Kidney (tissue), 14 donors: ENCODE results near the gene HUS1B. TPM values are rescaled to one million over a fixed set of nuclear protein-coding genes. Genes with fewer than 3 reads are reported as not detected.

Source experiments
- DNase-seq, 5 donors: peaks; one replicate each; pipeline ENCODE4 v3.0.0-alpha.2; 2013 to 2020
- FAIRE-seq: peaks from 2 replicates; lab custom pipeline; 2012; peaks lifted over from hg19 to GRCh38; lab: Jason Lieb, UNC
- H3K27ac ChIP-seq, 2 donors: one replicate each; pipeline ENCODE4 v1.7.0; 2013; ENCODE audit warnings: low read depth in 2 of 2, low read length in 2 of 2, inconsistent platforms in 1 of 2
- H3K27me3 ChIP-seq: one replicate; pipeline ENCODE4 v1.7.1; 2013; ENCODE audit warnings: low read length, inconsistent platforms; ENCODE audit not compliant: control insufficient read depth, insufficient read depth
- H3K36me3 ChIP-seq, 3 donors: one replicate each; pipeline versions ENCODE4 v1.7.0 to v1.7.1; 2013; ENCODE audit warnings: low read length in 3 of 3, control low read depth in 1 of 3, inconsistent platforms in 1 of 3; ENCODE audit not compliant: insufficient read depth in 3 of 3, control insufficient read depth in 2 of 3
- H3K4me1 ChIP-seq, 3 donors: one replicate each; pipeline versions ENCODE4 v1.7.0 to v1.7.1; 2013; ENCODE audit warnings: low read length in 3 of 3, inconsistent platforms in 1 of 3, low read depth in 1 of 3; ENCODE audit not compliant: control insufficient read depth in 2 of 3, insufficient read depth in 2 of 3
- H3K4me3 ChIP-seq, 3 donors: one replicate each; pipeline versions ENCODE4 v1.7.0 to v1.8.1; 2013; ENCODE audit warnings: low read length in 3 of 3, control low read depth in 1 of 3, inconsistent platforms in 1 of 3
- H3K9ac ChIP-seq, 3 donors: one replicate each; pipeline versions ENCODE4 v1.7.0 to v1.7.1; 2013; ENCODE audit warnings: low read length in 3 of 3, control low read depth in 1 of 3, inconsistent platforms in 1 of 3
- H3K9me3 ChIP-seq, 3 donors: one replicate each; pipeline versions ENCODE4 v1.7.0 to v1.7.1; 2013; ENCODE audit warnings: low read length in 3 of 3, control low read depth in 1 of 3, inconsistent platforms in 1 of 3; ENCODE audit not compliant: control insufficient read depth in 2 of 3, insufficient read depth in 1 of 3
- CTCF ChIP-seq: IDR thresholded peaks from 3 replicates; pipeline ENCODE4 v1.5.1; 2012; ENCODE audit warnings: mild to moderate bottlenecking, moderate library complexity, borderline replicate concordance; ENCODE audit not compliant: insufficient read depth; ENCODE audit errors: extremely low read depth
- intact Hi-C: fragments of 100-400 bp; cut with DNase I; formaldehyde crosslinking; loops from one replicate; pipeline ENCODE4 v1.11.1; 2022
- polyA plus RNA-seq: library from polyadenylated mRNA; stranded (reverse); fragments of 350-450 nt; fragmentation: Illumina TruSeq; extraction: RNeasy Lipid Tissue Mini Kit (QIAGEN cat#74804); gene quantifications from one replicate; pipeline ENCODE4 v1.2.3, GENCODE V29; 2014; ENCODE audit warnings: low read depth, low replicate concordance; ENCODE audit not compliant: insufficient read depth
- total RNA-seq: library from RNA; stranded (reverse); fragmentation: NEBNext Ultra II Directional; extraction: Animal tissue kit (Norgen Biotek cat#: 25700); gene quantifications from one replicate; pipeline ENCODE4 v1.2.1, GENCODE V29; 2021
- donor health status: control.
- donor health status: control.
- donor health status: control.
- donor health status: control.
- donor health status: control.
- donor health status: DM: yes; HTN: yes; CAD: no.
- donor health status: Normal renal cell carcinoma (clear cell type).

Gene HUS1B
- total and polyA plus RNA-seq, 2 donors from 2014 or later = 1.2 TPM; not detected in 1

DNA sequence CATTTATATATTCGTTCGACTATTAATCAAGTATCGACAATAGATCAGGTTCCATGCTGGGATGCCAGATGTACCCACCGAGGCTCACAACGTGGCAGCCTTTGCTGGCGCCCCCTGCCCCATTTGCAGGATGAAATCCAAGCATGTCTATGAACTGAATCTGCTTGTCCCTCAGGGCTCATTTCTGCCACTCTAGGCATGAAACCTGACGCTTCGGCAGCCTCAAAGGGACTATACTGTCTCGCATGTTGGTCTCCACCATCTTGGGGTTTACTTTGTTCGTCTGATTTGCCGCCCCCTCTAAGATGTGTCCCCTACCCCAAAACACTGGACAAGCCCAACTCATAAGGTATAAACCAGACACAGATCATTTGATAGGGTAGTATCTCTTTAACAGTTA is 36.7 kb downstream of the HUS1B start:
- Histone ChIP-seq H3K4me1 (no peaks in the 10 kb centered on the region), H3K27ac (no peak overlapping the region), H3K27me3 (no peaks in the 10 kb centered on the region), H3K36me3 (peaks cover 0 to 4% (median 0%) of the 10 kb centered on the region in 3 donors), H3K4me3 (no peak overlapping the region), H3K9ac (no peak overlapping the region), H3K9me3 (no peaks in the 10 kb centered on the region)
- DNase-seq (no peak), FAIRE-seq (no peak)
- TF ChIP-seq CTCF = no peak
- intact Hi-C loops = no loop called here

DNA sequence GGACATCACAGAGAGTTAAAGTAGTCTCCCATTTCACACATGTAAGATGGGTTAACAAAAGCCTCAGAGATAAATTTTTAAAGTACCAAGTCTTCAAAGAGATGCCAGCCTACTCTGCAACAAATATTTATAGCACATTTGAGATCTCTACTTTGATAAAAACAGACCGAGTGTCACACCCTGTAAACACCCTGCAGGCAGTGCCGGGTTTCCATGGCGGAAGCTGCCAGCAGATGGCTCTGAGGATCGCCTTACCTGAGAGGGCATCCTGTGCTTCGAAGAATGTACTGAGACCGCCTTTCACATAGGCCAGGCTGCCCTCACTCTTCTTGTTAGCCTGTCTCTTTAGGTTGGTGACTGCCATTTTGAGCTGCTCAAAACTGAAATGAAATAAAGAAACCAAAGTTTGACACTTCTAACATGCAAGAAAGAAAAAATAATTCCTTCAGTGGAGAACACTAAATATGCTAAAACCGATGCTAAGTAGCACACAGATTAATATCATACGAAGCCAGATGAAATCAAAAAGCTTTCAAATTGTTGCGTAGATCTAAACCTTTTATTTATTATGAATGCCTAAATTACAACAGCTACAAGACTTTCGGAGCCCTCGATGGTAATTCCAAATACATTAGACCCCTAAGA is 39.3 kb downstream of the HUS1B start:
- peaks cover 0 to 4% (median 0%) of the 10 kb centered on the region in 3 donors for H3K36me3 ChIP-seq
- no peak for FAIRE-seq
- intact Hi-C loops = no loop called here

GRCh38 chr6:613981-614380 is 42.9 kb downstream of the HUS1B start:
- peaks cover 0 to 2% (median 0%) of the 10 kb centered on the region in 3 donors for H3K36me3 ChIP-seq
- intact Hi-C loops = no loop called here
- DNase-seq (no peak), FAIRE-seq (no peak)
- no peaks in the 10 kb centered on the region for H3K4me1 ChIP-seq
- no peak overlapping the region for H3K9ac ChIP-seq
- no peak overlapping the region for H3K27ac ChIP-seq
- TF ChIP-seq CTCF = no peak
- H3K9me3 ChIP-seq = no peaks in the 10 kb centered on the region
- H3K4me3 ChIP-seq = no peak overlapping the region
- no peaks in the 10 kb centered on the region for H3K27me3 ChIP-seq

More for the DNA sequence above, 39.3 kb downstream of the HUS1B start:
- no peaks in the 10 kb centered on the region for H3K27me3 ChIP-seq
- no peaks in the 10 kb centered on the region for H3K4me1 ChIP-seq
- no peak for TF ChIP-seq CTCF
- H3K27ac ChIP-seq = no peak overlapping the region
- H3K9ac ChIP-seq = no peak overlapping the region
- no peak overlapping the region for H3K4me3 ChIP-seq
- H3K9me3 ChIP-seq = no peaks in the 10 kb centered on the region
- DNase-seq = peak in 3 of 5 donors; percentile 27 to 33 (median 31)
